Suprapubic skin (tissue), 3 donors: ENCODE results near the gene PTPRN2.

Source experiments
- EP300 ChIP-seq: sonication (generic); formaldehyde crosslinking; IDR thresholded peaks from one replicate; pipeline ENCODE4 v1.6.1; 2017; ENCODE audit warnings: antibody characterized with exemption
- POLR2A ChIP-seq, 2 donors: fragments of 450-650 bp; IDR thresholded peaks; one replicate each; pipeline ENCODE4 v1.6.1; 2017; ENCODE audit warnings: antibody characterized with exemption in 2 of 2, mild to moderate bottlenecking in 2 of 2, moderate library complexity in 2 of 2
- TF ChIP-seq, protein P1 (sequence below), 2 donors: fragments of 200-600 bp in 1 of 2; fragments of 450-650 bp in 1 of 2; sonication (generic) in 1 of 2; IDR thresholded peaks; one replicate each; pipeline ENCODE4 v1.5.1; 2016 to 2019; ENCODE audit warnings: antibody characterized with exemption in 2 of 2, mild to moderate bottlenecking in 1 of 2, moderate library complexity in 1 of 2

- TF ChIP-seq POLR2A (IDR thresholded peaks at IDR 0.05) (no peak), EP300 (no peak)
- TF ChIP-seq, protein P1, sequence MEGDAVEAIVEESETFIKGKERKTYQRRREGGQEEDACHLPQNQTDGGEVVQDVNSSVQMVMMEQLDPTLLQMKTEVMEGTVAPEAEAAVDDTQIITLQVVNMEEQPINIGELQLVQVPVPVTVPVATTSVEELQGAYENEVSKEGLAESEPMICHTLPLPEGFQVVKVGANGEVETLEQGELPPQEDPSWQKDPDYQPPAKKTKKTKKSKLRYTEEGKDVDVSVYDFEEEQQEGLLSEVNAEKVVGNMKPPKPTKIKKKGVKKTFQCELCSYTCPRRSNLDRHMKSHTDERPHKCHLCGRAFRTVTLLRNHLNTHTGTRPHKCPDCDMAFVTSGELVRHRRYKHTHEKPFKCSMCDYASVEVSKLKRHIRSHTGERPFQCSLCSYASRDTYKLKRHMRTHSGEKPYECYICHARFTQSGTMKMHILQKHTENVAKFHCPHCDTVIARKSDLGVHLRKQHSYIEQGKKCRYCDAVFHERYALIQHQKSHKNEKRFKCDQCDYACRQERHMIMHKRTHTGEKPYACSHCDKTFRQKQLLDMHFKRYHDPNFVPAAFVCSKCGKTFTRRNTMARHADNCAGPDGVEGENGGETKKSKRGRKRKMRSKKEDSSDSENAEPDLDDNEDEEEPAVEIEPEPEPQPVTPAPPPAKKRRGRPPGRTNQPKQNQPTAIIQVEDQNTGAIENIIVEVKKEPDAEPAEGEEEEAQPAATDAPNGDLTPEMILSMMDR (IDR thresholded peaks at IDR 0.05) = no peak
These were observed 494.3 kb downstream of the PTPRN2 start for GRCh38 chr7:158093156-158093796.
